Measurements from ENCODE around the gene TTC17. TPM values are rescaled to one million over a fixed set of nuclear protein-coding genes. Genes with fewer than 3 reads are reported as not detected.

The TTC17 gene
- total and polyA plus RNA-seq, 9 of the 15 experiments (the other 6 are each of a cell fraction or from before 2014, with no cell fraction given), result 19.7 to 99.1 (median 53.3) TPM

DNA sequence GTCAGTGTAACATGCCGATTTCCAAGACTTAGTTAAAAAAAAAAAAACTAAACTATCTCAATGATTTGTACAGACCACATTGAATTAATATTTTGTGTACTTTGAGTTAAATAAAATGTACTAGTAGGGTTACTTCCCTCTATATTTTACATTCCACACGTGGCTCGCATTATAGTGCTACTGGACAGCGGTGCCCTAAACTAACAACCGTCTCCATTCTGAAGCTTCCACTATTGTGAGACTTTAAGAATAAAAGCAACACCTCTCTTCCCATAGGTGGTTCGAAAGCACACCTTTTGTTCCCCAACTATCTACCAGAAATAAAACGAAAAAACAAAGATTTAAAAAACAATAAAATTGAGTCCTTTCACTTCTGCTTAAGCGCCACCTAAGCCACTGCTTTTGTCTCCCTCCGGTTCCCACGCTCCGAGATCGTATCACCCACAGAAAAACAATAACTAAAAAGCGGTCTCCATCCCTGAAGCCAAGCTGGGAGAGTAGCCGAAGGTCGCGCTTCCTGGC, 380 bp upstream of the TTC17 start (continued):
- TF ChIP-seq, protein P1, sequence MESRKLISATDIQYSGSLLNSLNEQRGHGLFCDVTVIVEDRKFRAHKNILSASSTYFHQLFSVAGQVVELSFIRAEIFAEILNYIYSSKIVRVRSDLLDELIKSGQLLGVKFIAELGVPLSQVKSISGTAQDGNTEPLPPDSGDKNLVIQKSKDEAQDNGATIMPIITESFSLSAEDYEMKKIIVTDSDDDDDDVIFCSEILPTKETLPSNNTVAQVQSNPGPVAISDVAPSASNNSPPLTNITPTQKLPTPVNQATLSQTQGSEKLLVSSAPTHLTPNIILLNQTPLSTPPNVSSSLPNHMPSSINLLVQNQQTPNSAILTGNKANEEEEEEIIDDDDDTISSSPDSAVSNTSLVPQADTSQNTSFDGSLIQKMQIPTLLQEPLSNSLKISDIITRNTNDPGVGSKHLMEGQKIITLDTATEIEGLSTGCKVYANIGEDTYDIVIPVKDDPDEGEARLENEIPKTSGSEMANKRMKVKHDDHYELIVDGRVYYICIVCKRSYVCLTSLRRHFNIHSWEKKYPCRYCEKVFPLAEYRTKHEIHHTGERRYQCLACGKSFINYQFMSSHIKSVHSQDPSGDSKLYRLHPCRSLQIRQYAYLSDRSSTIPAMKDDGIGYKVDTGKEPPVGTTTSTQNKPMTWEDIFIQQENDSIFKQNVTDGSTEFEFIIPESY (CRISPR knock-in tag; IDR thresholded peaks at IDR 0.05), result no peak
- TF ChIP-seq, protein P2, sequence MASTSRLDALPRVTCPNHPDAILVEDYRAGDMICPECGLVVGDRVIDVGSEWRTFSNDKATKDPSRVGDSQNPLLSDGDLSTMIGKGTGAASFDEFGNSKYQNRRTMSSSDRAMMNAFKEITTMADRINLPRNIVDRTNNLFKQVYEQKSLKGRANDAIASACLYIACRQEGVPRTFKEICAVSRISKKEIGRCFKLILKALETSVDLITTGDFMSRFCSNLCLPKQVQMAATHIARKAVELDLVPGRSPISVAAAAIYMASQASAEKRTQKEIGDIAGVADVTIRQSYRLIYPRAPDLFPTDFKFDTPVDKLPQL (IDR thresholded peaks at IDR 0.05; ENCODE audit: extremely low read depth, insufficient read length), result no peak
- TF ChIP-seq POLR2A (conservative IDR thresholded peaks at IDR 0.05) (no peak), MTA1 (IDR thresholded peaks at IDR 0.05; ENCODE audit: borderline replicate concordance) (no peak), HDAC2 (IDR thresholded peaks at IDR 0.05) (0 out of 2 replicates have a peak, but pooled peaks have one; percentile 23), SIRT6 (IDR thresholded peaks at IDR 0.05; ENCODE audit: low read depth, low read length) (no peak), CREBBP (IDR thresholded peaks at IDR 0.05; ENCODE audit: low read depth, low read length) (no peak), BCLAF1 (IDR thresholded peaks at IDR 0.05; ENCODE audit: borderline replicate concordance in 1 of 2, control insufficient read depth in 1 of 2, low read depth in 2 of 2, low read length in 1 of 2) (no peak), ZEB2 (IDR thresholded peaks at IDR 0.05) (no peak), HNRNPH1 (optimal IDR thresholded peaks at IDR 0.05; ENCODE audit: low read depth, low read length) (no peak), ZNF280A (IDR thresholded peaks at IDR 0.05; ENCODE audit: low read depth, partially characterized antibody) (no peak), TAL1 (IDR thresholded peaks at IDR 0.05) (no peak), KLF16 (IDR thresholded peaks at IDR 0.05) (no peak), LARP7 (IDR thresholded peaks at IDR 0.05) (0 out of 2 replicates have a peak, but pooled peaks have one; percentile 5), HLTF (IDR thresholded peaks at IDR 0.05) (no peak), ZNF133 (CRISPR knock-in tag; IDR thresholded peaks at IDR 0.05) (no peak), NFYB (IDR thresholded peaks at IDR 0.05; ENCODE audit: extremely low read depth, insufficient read length) (no peak), MYBL2 (IDR thresholded peaks at IDR 0.05; ENCODE audit: low read depth) (no peak), MYBL2 (CRISPR knock-in tag; IDR thresholded peaks at IDR 0.05; ENCODE audit: borderline replicate concordance) (no peak), BRF2 (IDR thresholded peaks at IDR 0.05; ENCODE audit: borderline replicate concordance, insufficient read depth, insufficient read length) (no peak), MTA2 (IDR thresholded peaks at IDR 0.05; ENCODE audit: low read depth) (no peak), HCFC1 (IDR thresholded peaks at IDR 0.05; ENCODE audit: low read depth, low read length) (no peak), MEF2A (IDR thresholded peaks at IDR 0.05; ENCODE audit: control insufficient read depth, low read depth, low read length) (no peak)

Measured in K562 (cell line).